Brain microvascular endothelial cell (primary cell): Measurements from ENCODE around the gene LRCOL1.

ENCODE experiments used
- DNase-seq: peaks from one replicate; pipeline ENCODE4 v3.0.0-alpha.2; 2020
- H3K27ac ChIP-seq: fragments of 250-450 bp; sonication (Bioruptor Pico); 2 replicates; pipeline ENCODE4 v1.5.1; 2020; ENCODE audit warnings: mild to moderate bottlenecking, moderate library complexity
- H3K27me3 ChIP-seq: fragments of 250-450 bp; sonication (Bioruptor Pico); replicated peaks from 2 replicates; pipeline ENCODE4 v1.5.1; 2020; ENCODE audit warnings: mild to moderate bottlenecking
- H3K36me3 ChIP-seq: fragments of 250-450 bp; sonication (Bioruptor Pico); replicated peaks from 2 replicates; pipeline ENCODE4 v1.5.1; 2020; ENCODE audit warnings: mild to moderate bottlenecking
- H3K4me3 ChIP-seq: 2 replicates; pipeline ENCODE4 v1.5.1; 2011; ENCODE audit warnings: low read depth, mild to moderate bottlenecking, control low read depth, low read length, moderate library complexity
- in situ Hi-C: cut with HindIII; loops from 2 replicates; pipeline ENCODE4 v1.10.0; 2017; ENCODE audit warnings: low sequenced_read_pairs, low pct_ligation_motif_present
- TF ChIP-seq, protein P1 (sequence below): IDR thresholded peaks from 2 replicates; pipeline ENCODE4 v1.5.1; 2011; ENCODE audit warnings: low read depth, mild to moderate bottlenecking, moderate library complexity, low read length, control low read depth, inconsistent platforms; ENCODE audit errors: missing control alignments

The LRCOL1 gene

DNA sequence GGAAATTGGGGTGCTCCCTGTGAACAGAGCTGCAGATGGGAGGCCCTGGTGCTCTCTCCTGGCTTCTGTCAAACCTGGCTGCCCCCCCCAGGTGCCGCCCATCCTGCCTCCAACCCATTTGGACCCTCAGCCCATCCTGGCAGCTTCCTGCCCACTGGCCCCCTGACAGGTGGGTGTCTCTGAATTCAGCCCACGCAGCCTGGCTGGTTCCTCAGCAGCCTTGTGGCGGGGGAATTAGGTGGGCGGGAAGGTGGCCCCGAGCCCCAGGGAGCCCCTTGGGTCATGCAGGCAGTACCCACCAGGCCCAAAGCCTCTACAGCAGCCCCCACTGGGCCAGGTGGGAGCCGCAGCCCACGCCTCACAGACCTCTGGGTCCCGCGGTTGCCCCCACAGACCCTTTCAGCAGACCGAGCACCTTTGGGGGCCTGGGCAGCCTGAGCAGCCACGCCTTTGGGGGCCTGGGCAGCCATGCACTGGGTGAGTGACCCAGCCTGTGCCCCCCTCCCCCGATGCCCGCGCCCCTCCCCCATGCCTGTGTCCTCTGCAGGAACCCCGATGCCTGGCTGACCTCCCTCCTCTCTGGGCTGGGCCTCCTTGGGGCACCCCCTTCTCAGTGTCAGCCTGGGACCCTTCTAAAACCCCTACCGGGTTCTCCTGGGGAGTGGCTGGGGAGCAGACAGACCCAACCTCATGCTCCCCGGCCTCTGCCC, 28.9 kb downstream of the LRCOL1 start:
- in situ Hi-C loops = no loop called here
- Histone ChIP-seq H3K27ac (no peak overlapping the region), H3K27me3 (peaks cover 9% of the 10 kb centered on the region), H3K4me3 (no peak overlapping the region), H3K36me3 (peaks cover 8% of the 10 kb centered on the region)
- TF ChIP-seq, protein P1, sequence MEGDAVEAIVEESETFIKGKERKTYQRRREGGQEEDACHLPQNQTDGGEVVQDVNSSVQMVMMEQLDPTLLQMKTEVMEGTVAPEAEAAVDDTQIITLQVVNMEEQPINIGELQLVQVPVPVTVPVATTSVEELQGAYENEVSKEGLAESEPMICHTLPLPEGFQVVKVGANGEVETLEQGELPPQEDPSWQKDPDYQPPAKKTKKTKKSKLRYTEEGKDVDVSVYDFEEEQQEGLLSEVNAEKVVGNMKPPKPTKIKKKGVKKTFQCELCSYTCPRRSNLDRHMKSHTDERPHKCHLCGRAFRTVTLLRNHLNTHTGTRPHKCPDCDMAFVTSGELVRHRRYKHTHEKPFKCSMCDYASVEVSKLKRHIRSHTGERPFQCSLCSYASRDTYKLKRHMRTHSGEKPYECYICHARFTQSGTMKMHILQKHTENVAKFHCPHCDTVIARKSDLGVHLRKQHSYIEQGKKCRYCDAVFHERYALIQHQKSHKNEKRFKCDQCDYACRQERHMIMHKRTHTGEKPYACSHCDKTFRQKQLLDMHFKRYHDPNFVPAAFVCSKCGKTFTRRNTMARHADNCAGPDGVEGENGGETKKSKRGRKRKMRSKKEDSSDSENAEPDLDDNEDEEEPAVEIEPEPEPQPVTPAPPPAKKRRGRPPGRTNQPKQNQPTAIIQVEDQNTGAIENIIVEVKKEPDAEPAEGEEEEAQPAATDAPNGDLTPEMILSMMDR = no peak
- DNase-seq = no peak

DNA sequence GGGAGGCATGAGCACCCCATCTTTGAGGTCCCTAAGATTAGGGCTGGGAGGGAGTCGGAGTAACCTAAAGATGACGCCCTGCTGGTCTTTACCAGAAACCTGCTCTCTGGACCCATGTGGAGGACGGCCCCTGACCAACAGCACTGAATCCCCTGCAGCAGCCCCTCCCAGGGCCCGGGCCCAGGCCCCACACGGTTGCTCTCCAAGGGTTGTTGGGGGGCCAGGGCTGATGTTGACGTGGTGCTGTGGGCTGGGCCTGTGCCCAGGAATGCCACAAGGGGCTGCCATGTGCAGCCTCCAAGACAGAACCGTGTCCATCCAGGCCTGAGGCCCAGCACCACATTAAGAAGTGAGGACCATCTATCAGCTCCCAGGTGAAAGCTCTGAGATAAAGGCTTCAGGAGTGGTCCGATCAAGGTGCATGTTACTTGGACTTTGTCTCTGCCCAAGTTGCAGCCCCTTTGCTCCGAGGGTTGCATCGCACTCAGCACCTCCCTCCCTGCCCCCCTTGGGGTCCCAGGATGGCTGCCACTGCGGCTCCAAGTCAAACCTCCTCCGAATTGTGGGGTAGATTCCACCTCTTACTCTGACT, 29.6 kb downstream of the LRCOL1 start:
- Histone ChIP-seq H3K27me3 (peaks cover 9% of the 10 kb centered on the region), H3K36me3 (peaks cover 8% of the 10 kb centered on the region), H3K4me3 (no peak overlapping the region), H3K27ac (no peak overlapping the region)
- in situ Hi-C loops = no loop called here
- TF ChIP-seq, protein P1 = no peak
- DNase-seq = no peak

DNA sequence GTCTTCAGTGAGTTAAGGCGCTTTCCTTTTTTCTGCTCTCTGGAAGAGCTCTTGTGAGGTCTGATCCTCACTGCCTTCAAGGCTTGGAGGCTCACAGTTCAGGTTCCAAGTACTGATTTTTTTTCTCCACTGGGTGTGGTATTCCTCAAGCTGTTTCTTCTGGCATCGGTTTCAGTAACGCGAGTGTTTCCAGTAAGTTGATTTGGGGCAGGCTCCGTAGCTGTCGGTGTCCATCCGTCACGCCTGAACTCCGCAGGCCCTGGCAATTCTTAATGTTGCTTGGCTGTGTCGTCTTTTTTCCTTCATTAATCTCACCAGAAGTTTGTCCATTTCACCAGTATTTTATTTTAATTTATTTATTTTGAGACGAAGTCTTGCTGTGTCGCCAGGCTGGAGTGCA, 30.6 kb downstream of the LRCOL1 start:
- no peak for DNase-seq
- Histone ChIP-seq H3K27ac (no peak overlapping the region), H3K4me3 (no peak overlapping the region), H3K27me3 (peaks cover 9% of the 10 kb centered on the region), H3K36me3 (peaks cover 12% of the 10 kb centered on the region)
- in situ Hi-C loops = no loop called here
- TF ChIP-seq, protein P1 = no peak

DNA sequence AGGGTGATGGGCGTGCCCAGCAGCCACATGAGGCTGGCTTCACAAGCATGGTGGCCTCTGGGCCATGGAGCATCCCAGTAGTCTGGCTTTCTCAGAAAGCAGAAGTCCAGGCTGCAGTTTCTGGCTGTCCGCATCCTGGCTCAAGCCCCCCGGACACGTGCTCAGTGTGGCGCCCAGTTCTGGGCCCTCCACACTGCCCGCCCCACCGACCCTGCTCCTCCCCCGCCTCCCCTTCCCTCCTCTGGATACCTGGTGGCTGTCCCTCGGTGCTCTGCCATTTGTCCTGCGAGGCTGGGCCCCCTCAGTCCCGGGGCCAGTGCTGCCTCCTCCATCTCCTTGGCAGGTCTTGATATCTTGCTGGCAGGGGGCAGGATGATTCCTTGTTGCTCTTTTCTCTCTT, 31.6 kb downstream of the LRCOL1 start:
- Histone ChIP-seq H3K27ac (no peak overlapping the region), H3K4me3 (no peak overlapping the region), H3K36me3 (peaks cover 17% of the 10 kb centered on the region), H3K27me3 (peaks cover 9% of the 10 kb centered on the region)
- no peak for DNase-seq
- in situ Hi-C loops = no loop called here
- TF ChIP-seq, protein P1 = no peak

DNA sequence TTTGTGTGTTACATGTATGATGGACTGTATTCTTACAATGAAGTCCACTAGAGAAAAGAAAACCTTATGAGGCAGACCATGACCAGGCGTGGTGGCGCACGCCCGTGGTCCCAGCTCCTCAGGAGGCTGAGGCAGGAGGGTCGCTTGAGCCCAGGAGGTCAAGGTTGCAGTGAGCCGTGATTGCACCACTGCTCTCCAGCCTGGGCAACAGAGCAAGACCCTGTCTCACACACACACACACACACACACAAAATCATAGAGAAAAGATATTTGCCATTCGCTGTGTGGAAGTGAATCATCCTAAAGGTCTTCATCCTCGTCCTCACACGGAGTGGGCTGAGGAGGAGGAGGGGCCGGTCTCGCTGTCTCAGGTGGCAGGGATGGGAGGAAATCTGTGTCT, 32.3 kb downstream of the LRCOL1 start:
- TF ChIP-seq, protein P1 = no peak
- in situ Hi-C loops = no loop called here
- no peak for DNase-seq
- Histone ChIP-seq H3K36me3 (peaks cover 17% of the 10 kb centered on the region), H3K27me3 (peaks cover 8% of the 10 kb centered on the region), H3K27ac (no peak overlapping the region), H3K4me3 (no peak overlapping the region)
